Effector memory CD8-positive, alpha-beta T cell (primary cell): ENCODE results near the gene SATB2.

ENCODE experiments used
- ATAC-seq: fragments of 150-1000 bp; cut with Tn5 transposase; replicated peaks from 2 replicates; pipeline ENCODE4 v1.10.0; 2021; ENCODE audit warnings: mild to moderate bottlenecking, moderate library complexity
- DNase-seq, 3 experiments: peaks; one replicate each; pipeline ENCODE4 v3.0.0; 2021
- H3K27ac Mint-ChIP-seq, 2 donors: one replicate each; pipeline ENCODE4 v1.8.0; 2022; ENCODE audit warnings: mild to moderate bottlenecking in 2 of 2, mixed read lengths in 2 of 2, moderate library complexity in 2 of 2
- H3K27me3 Mint-ChIP-seq, 2 donors: one replicate each; pipeline ENCODE4 v1.8.0; 2022; ENCODE audit warnings: mixed read lengths in 2 of 2
- H3K36me3 Mint-ChIP-seq: one replicate; pipeline ENCODE4 v1.8.0; 2022; ENCODE audit warnings: mild to moderate bottlenecking, moderate library complexity, mixed read lengths; ENCODE audit not compliant: insufficient read depth
- H3K4me1 Mint-ChIP-seq, 2 donors: one replicate each; pipeline ENCODE4 v1.8.0; 2022; ENCODE audit warnings: low read depth in 2 of 2, mixed read lengths in 2 of 2
- H3K4me3 Mint-ChIP-seq, 2 donors: one replicate each; pipeline ENCODE4 v1.8.0; 2022; ENCODE audit warnings: mild to moderate bottlenecking in 2 of 2, mixed read lengths in 2 of 2, moderate library complexity in 2 of 2
- H3K9me3 Mint-ChIP-seq, 2 donors: one replicate each; pipeline ENCODE4 v1.8.0; 2022; ENCODE audit warnings: mixed read lengths in 2 of 2

SATB2 gene

DNA sequence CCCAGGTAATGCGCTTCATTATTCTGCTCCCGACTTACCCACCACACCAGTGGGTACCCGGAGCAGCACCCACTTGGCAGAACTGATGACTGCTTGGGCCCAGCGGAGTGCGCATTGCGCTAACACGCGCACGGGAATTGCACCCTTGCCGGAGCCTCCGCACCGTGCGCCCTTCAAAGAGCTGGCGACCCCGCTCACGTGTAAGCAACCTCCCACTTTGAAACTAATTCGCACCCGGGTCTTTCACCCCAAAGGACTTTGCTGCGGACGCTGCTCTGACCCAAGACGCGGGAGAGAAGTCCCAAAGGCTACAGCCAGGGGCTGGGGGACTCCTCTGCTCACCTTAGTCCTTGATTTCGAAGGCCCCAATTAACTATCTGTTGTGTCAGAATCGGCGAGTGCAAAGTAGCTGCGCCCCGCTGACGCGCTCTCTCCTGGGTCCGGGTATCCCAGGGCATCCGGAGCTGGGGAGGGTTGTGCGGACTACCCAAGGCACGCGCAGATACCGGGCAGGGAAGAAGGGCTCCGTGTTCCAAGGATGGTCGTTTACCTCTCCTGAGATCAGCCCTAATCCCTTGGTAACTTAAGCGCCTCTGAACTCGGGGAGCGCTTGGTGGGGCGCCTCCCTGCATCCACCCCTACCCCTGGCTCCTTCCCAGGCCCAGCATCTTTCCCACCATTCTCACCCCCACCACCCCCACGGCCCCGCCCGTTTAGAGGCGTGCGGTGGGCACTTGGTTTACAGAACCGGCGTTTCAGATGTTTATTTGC is 13.1 kb upstream of the SATB2 start:
- Mint-ChIP-seq H3K27ac (no peak overlapping the region), H3K4me1 (peaks cover 0 to 5% of the 10 kb centered on the region in 2 donors), H3K27me3 (peaks cover 85 to 92% of the 10 kb centered on the region in 2 donors), H3K36me3 (peaks cover 3% of the 10 kb centered on the region), H3K4me3 (no peak overlapping the region), H3K9me3 (no peaks in the 10 kb centered on the region)
- DNase-seq (no peak), ATAC-seq (no peak)

DNA sequence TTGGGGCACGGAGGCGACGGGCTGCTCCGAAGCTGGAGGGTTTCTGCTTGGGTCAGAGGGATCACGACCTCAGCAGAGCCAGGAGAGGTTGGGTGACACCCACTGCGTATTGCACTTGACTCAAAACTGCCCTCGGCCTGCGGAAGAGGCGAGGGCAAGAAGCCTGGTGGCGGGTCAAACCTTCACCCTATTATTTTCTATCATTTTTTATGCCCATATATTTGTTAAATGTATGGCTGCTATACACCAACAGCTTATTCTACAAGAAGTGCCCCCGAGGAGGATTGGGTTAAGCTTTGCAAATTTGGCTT is 12.6 kb upstream of the SATB2 start:
- ATAC-seq (no peak), DNase-seq (no peak)
- Mint-ChIP-seq H3K27ac (no peak overlapping the region), H3K4me1 (peaks cover 0 to 5% of the 10 kb centered on the region in 2 donors), H3K4me3 (no peak overlapping the region), H3K36me3 (peaks cover 3% of the 10 kb centered on the region), H3K27me3 (peaks cover 84 to 93% of the 10 kb centered on the region in 2 donors), H3K9me3 (no peaks in the 10 kb centered on the region)

- Mint-ChIP-seq H3K4me3 (peak overlapping the region in 1 of 2 donors; percentile 21), H3K4me1 (peaks cover 0 to 8% of the 10 kb centered on the region in 2 donors), H3K9me3 (no peaks in the 10 kb centered on the region), H3K27ac (no peak overlapping the region), H3K27me3 (peaks cover 84 to 93% of the 10 kb centered on the region in 2 donors), H3K36me3 (peaks cover 3% of the 10 kb centered on the region)
- DNase-seq (no peak), ATAC-seq (no peak)
Observed at GRCh38 chr2:199469514-199470360, 12.0 kb upstream of the SATB2 start.

- peak overlapping the region in 1 of 2 donors; percentile 21 for H3K4me3 Mint-ChIP-seq
- H3K36me3 Mint-ChIP-seq: peaks cover 3% of the 10 kb centered on the region
- ATAC-seq: no peak
- no peaks in the 10 kb centered on the region for H3K9me3 Mint-ChIP-seq
- DNase-seq: no peak
- no peak overlapping the region for H3K27ac Mint-ChIP-seq
- H3K4me1 Mint-ChIP-seq: peaks cover 0 to 8% of the 10 kb centered on the region in 2 donors
- peaks cover 76 to 92% of the 10 kb centered on the region in 2 donors for H3K27me3 Mint-ChIP-seq
Observed at GRCh38 chr2:199468561-199469513, 11.1 kb upstream of the SATB2 start.

DNA sequence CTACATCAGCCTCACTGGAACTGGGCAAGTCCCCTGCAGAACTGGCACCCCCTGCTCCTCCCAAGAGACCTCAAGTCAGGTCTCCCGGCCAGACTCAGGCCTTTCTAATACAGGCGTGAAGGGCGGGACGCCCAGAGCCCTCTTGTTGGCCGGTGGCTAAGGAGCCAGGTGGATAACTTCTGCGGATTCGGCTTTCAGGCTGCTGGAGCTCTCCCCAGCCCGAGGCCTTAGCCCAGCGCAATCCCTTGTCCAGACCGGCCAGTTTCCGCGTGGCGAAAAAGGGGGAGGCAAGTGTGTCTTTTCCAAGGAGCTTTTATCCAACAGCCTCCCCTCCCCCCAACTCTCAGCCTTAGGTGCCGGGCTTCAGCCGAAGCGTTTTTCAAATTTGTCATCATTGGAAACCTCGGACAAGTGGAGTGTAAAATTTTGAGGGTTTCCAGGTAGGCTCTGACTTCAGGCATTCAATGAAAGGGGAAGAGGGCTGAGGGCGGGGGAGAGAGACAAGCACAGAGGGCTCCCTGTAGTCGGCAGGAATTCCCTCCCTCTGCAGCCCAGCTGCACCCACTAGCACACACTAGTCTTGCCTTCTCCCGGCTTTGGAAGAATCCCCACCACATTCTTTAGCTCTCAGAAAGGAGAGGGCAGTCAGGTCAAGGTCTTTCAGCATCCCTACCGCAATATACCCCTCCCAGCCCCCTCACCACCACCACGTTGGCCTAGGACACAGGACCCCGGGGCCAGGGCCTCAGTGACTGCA is 9.5 kb upstream of the SATB2 start:
- Mint-ChIP-seq H3K4me1 (peaks cover 0 to 11% of the 10 kb centered on the region in 2 donors), H3K27me3 (peaks cover 64 to 92% of the 10 kb centered on the region in 2 donors), H3K9me3 (no peaks in the 10 kb centered on the region), H3K4me3 (no peak overlapping the region), H3K36me3 (peaks cover 8% of the 10 kb centered on the region), H3K27ac (no peak overlapping the region)
- ATAC-seq (no peak), DNase-seq (no peak)

GRCh38 chr2:199466692-199467065 is 8.9 kb upstream of the SATB2 start:
- H3K36me3 Mint-ChIP-seq: peaks cover 11% of the 10 kb centered on the region
- no peak overlapping the region for H3K4me3 Mint-ChIP-seq
- no peaks in the 10 kb centered on the region for H3K9me3 Mint-ChIP-seq
- H3K27me3 Mint-ChIP-seq: peaks cover 61 to 92% of the 10 kb centered on the region in 2 donors
- H3K4me1 Mint-ChIP-seq: peaks cover 0 to 11% of the 10 kb centered on the region in 2 donors
- no peak overlapping the region for H3K27ac Mint-ChIP-seq
- no peak for ATAC-seq
- no peak for DNase-seq

DNA sequence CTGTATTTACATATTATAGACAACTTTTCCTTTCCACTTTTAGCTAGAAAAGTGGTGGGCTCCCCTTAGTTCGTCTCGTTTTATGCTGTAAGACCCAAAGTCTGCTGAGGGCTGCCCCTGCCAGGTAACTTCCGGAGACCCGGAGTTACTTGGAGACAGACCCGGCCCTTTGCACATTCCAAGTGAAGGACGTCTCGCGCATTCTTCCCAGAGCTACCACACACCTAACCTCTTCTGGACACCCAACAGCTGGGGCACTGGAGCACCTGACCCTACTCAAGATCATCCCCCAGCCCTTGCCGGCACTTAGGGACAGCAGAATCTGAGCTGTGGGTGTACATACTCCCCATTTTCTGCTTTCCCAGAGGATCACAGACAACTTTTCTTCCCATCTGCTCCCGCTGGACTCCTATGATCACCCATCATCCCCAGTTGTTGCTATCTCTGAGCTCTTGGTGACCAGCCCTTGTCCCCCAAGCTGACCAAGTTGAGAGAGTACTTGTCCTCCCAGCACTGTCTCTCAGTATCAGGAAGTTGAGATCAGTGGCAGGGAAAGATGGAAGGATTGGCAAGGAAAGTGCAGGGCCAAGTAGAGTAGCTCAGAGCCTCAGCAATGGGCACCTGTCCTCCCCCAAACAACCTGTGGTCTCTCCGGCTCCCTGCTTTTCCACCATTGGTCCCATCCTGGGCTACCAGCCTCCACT is 8.4 kb upstream of the SATB2 start:
- ATAC-seq (no peak), DNase-seq (no peak)
- Mint-ChIP-seq H3K27ac (no peak overlapping the region), H3K36me3 (peaks cover 13% of the 10 kb centered on the region), H3K4me1 (peaks cover 0 to 11% of the 10 kb centered on the region in 2 donors), H3K4me3 (no peak overlapping the region), H3K9me3 (no peaks in the 10 kb centered on the region), H3K27me3 (peaks cover 67 to 95% of the 10 kb centered on the region in 2 donors)

GRCh38 chr2:199465390-199465789 is 7.7 kb upstream of the SATB2 start:
- H3K27me3 Mint-ChIP-seq: peaks cover 67 to 95% of the 10 kb centered on the region in 2 donors
- peaks cover 13% of the 10 kb centered on the region for H3K36me3 Mint-ChIP-seq
- ATAC-seq: no peak
- peak overlapping the region in 1 of 2 donors; percentile 7 for H3K4me3 Mint-ChIP-seq
- H3K9me3 Mint-ChIP-seq: no peaks in the 10 kb centered on the region
- H3K4me1 Mint-ChIP-seq: peaks cover 0 to 11% of the 10 kb centered on the region in 2 donors
- no peak for DNase-seq
- no peak overlapping the region for H3K27ac Mint-ChIP-seq

DNA sequence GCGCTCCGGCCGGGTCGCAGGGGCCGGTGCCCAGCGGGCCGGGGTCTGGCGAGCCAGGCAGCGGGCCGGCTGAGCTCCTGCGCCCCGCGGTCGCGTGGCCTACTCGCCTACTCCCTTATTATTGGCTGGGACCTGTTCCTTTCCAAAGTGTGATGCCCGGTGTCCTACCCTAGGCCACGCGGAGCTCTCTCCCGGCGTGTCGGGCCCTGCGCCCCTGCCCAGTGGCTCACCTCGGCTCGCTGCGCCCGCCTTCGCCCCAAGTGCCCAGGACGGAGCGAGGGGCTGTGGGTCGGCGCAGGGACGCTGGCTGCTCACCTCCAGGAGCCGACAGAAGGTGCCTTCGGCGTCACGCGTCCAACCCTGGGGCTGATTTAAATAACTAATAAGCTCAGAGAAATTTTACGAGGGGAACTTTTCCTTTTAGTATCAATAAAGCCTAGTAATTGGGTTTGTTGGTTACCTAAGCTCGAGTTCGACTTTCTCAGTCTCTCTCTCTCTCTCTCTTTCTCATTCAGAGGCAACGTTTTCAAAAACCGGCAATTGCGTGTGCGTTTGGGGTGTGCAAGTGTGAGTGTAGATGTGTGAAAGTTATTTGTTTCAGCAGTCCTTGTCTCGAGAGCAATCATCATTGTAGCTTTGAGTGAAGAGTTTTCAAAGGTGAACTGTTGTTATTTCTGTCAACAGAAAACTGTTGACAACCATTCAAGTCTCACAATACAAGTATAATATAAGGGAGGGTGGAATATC is 7.0 kb upstream of the SATB2 start:
- peaks cover 15% of the 10 kb centered on the region for H3K36me3 Mint-ChIP-seq

GRCh38 chr2:199463708-199464605 is 6.2 kb upstream of the SATB2 start:
- H3K27me3 Mint-ChIP-seq: peaks cover 62 to 93% of the 10 kb centered on the region in 2 donors
- H3K4me1 Mint-ChIP-seq: peaks cover 8 to 13% of the 10 kb centered on the region in 2 donors
- no peaks in the 10 kb centered on the region for H3K9me3 Mint-ChIP-seq
- DNase-seq (no peak), ATAC-seq (no peak)
- H3K36me3 Mint-ChIP-seq: peaks cover 19% of the 10 kb centered on the region
- no peak overlapping the region for H3K27ac Mint-ChIP-seq
- peak overlapping the region; percentile 40 to 55 for H3K4me3 Mint-ChIP-seq

More for the DNA sequence above, 7.0 kb upstream of the SATB2 start:
- H3K4me3 Mint-ChIP-seq: peak overlapping the region; percentile 7 to 16
- no peak for ATAC-seq
- H3K9me3 Mint-ChIP-seq: no peaks in the 10 kb centered on the region
- H3K27ac Mint-ChIP-seq: no peak overlapping the region
- DNase-seq: no peak
- H3K4me1 Mint-ChIP-seq: peaks cover 2 to 13% of the 10 kb centered on the region in 2 donors
- H3K27me3 Mint-ChIP-seq: peaks cover 67 to 95% of the 10 kb centered on the region in 2 donors
